DMS 273 treated with DMSO at 0.1 percent for 48 hours (cell line): ENCODE data around the gene PINLYP.

Source experiments
- DNase-seq: peaks from one replicate; lab custom pipeline; 2025; lab: John Stamatoyannopoulos, UW

Gene PINLYP

DNA sequence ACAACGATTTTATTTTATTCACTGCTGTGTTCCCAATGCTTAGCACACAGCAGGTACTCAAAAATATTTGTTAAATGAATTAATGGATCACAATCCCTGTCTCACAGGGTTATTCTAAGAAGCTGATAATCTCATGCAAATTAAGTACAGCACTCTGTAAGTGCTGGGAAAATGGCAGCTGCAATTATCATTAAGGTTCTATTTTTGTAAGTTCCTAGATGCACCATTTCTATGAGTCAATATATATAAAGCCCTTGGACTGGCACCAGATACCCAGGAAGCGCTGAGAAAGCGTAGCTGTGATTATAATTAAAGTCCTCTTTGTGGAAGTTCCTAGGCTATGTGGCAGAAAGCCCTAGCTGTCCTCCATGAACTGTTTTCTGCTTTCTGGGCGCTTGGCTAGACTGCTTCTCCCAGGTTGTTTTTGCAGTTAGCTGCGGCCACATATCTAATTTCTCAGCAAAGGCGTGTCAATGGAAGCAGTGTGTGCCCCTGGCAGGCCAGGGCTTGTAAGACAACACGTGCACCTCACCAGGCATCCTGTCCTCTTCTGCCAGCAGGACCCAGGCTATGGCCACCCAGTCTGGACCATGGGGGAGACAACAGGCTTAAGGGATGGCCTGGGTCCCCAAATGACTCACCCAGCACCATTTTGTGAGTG lies 31.1 kb downstream of the PINLYP start:
- DNase-seq: peak; percentile 25

DNA sequence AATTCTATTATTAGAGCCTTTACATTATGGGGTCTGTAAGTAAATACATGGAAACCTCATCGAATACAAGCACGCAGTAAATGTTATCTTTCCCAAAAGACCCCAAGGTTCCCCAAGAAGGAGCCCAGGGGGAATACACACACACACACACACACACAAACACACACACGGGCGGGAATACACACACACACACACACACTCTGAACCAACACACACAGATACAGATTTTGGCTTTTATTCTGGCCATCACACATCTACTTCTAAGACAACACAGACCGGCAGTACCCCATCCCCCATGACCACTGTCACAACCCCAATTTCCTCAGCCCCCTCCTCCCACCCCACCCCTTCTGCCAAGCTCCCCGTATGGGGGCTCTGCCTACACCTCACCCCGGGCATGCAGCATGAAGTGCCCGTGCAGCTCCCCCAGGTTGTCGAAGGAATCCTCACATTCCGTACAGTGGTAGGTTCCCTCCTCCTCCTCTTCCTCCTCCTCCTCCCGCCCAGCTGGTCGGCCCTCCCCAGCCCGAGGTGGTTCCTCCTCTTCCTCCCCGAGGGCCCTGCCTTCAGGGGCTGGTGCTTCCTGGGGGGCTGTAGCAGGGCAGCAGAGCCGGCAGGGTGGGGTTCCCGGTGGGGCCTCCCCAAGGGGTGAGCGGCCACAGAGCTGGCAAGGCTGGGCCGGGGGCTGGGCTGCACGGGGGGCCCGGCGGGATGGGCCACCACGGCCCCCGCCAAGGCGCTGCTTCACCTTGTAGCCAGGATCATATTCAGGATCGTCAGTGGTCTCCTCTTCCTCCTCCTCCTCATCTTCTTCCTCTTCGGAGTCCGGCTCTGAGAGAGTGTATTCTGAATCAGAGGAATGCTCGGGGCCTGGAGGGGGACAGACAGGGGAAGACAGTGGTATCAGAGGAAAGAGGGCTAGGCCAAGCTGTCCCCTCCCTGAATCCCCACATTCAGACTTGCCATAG lies 31.9 kb downstream of the PINLYP start:
- DNase-seq: no peak

DNA sequence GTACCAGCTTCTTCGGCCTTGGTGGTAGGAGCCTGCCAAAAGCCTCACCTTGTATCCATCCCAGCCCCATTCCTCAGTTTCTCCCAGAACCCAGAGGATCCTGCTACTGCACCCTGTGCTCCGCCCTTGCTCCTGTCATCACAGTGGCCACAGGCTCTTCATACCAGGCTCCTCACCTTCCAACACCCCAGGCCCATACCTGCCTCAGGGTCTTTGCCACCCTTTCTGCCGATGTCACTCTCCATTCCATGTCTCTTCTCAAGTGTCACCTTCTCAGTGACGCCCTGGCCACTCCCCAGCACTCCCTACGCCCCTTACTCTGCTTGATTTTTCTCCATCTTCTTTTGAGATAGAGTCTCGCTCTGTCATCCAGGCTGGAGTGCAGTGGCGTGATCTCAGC lies 34.3 kb downstream of the PINLYP start:
- no peak for DNase-seq

DNA sequence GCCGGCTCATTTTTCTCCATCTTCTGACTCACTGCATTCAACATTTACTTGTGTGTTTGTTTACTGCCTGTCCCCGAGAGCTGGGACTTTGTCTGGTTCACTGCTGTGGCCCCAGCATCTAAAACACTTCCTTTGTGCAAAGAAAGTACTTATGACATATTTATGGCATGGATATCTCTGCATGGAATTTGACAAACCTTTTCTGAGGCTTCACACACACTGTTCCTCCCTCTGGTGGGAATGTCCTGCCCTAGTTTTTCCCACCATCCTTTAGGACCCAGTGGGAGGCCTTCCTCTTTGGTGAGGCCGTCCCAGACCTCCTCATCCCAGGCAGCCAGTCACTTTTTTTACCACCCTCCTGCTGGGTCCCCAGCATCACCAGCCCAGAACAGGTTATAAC lies 34.9 kb downstream of the PINLYP start:
- DNase-seq: no peak

DNA sequence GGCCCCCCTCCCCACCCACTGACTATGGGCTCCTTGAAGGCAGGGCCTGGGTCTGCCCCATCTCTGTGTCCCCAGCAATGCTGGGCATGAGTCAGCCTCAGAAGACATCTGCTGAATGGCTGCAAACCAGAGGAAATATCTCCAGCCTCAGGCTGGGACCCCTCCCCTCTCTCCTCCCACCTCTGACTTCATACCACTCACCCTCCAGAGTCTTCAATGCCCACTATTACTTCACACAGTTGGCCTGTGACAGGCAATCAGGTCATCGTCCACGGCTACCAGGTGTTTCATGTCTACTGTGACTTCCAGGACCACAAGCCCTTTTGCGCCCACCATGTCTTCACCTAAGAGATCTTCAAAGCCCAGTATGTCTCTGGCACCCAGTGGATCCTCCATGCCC lies 36.2 kb downstream of the PINLYP start, which contains the start of gene SRRM5:
SRRM5 (plus strand) TSS at position 301 of the 400 bp plus-strand sequence; CDS start at position 335, 34 bp downstream.
- DNase-seq: no peak

DNA sequence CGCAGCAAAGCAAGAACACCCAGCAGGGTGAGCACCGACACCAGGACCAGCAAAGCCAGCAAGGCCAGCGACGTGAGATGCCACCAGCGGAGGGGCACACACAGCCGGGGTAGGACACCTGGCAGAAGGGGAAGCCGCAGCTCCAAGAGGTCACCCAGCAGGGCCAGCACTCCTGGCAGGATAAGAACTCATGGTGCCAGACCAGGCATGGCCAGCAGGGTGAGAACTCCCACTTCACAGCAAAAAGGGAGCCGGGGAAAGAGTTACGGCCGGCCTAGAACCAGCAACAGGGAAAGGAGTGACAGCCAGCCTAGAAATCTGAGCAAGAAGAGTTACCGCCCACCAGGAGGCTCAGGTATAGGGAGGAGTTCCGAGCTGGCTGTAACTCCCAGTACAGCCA lies 36.8 kb downstream of the PINLYP start:
- no peak for DNase-seq

DNA sequence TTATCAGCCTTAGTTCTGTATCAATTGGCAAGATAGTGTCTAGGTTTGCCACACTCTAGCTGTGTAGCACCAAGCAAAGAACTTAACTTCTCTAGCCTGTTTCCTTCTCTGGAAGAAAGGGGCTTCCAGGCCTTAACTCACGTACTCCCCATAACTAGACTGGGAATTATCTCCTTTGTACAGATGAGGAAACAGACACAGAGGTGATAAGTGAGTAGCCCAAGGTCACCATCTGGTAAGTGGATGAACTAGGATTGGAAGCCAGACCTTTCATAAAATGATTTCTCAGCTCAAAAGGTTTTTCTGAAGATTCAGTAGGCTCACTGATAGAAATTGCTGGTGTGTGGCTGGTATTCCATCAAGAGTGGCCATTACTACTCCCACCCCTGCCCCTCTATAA lies 40.7 kb downstream of the PINLYP start:
- DNase-seq: no peak

DNA sequence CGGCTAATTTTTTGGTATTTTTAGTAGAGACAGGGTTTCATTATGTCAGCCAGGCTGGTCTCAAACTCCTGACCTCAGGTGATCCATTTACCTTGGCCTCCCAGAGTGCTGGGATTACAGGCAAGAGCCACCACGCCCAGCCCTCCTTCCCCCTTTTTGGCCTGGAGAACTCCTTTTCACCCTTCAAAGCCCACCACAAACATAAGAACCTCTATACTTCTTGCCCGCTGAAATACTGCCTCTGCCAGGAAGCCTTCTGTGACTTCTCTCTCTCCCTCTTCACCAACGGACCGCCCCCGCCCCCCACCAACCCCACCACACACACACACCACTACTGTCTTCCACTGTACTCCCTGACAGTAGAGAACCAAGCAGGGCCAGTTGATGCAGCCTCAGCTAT lies 41.4 kb downstream of the PINLYP start:
- DNase-seq: no peak

DNA sequence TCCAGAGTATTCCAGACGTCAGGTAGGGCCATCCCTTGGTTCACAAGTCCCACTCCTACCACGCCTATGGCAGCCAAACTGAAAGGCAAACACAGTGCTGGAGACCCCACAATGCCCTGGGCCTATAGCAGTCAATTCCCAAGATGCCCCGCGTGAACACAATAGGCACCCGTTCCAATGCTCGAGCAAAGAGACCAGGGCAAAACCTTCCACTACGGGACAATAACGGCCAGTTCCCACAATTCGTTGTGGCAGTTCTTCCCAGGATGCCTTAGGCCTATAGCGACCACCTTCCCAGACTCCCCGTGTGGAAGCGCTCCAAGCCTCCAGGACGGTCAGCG lies 43.3 kb downstream of the PINLYP start:
- DNase-seq: no peak

DNA sequence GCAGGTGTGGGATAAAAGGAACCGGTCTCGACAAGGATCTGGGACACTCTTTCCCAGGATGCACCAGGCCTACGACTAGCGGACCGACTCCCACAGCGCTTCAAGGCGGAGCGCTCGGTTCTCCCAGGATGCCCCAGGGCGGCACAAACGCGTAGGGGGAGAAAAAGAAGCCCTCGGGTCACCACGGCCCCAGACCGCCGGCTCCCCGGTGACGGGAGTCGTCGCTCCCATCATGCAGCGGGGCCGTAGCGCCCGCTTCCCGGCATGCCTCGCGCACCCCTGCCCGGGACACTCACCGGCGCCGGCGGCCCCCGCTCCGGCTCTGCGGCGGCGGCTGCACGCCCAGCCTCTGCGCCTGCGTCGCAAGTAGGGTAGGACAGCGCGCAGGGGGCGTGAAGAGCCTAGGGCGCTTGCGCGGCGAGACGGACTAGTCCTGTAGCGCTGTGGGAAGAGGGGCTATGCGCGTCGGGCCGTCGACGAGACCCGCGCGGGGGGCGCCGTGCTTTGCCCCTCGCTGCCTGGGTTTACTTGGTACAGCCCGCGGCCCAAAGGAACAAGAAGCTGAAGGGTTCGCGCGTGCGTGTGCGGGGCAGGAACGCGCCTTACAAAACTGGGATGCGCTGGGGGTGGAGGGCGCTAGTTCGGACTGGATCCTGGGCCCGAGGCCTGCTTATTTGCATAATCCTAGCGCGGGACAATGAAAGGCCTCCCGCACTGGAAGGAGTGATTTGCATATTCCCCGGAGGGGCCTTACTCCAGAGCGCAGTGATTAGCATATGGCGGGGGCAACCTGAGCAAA lies 43.9 kb downstream of the PINLYP start, which contains the start of gene ZNF428:
ZNF428 (minus strand) TSS at position 368 of the 799 bp plus-strand sequence. CDS start 5,325 bp downstream, outside the sequence.
- DNase-seq: peak; percentile 81

DNA sequence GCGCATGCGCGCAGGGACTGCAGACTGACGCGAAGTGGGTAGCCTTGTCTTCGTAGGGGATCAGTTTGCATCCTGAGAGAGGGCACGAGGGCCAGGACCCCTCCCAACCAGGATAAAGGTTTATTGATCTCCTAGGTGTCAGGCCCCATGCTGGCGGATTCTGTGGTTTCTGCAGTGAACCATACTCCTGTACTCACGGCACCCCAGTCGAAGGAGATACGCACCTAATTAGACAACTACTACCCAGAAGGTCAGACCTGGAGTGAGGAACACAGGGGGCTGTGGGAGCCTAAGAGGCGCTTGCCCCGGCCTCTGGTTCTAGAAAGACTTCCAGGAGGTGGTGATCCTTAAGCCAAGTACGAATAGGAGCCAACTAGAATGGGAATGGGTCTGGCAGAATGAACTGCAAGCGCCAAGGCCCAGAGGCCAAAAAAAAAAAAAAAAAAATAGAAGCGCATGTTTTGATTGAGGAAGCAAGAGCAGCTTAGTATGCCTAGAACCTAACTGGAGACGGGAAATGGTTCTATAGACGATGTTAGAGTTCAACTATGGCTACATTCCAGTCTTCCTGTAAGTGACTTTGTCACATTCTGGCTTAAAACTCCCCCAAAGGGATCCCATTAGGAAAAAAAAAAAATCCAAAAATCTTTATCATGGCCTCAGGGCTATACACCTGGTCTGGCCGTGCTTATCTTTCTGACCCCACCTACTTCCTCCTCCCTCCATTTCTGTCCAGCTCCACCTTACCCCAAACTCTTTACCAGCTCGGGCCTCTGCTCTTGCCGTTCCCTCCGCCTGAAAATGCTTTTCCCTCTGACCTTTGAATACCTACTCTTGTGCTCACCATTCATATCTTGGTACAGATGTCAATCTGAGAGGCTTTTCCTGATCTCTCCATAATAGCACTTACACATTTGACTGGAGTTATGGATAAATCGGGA lies 44.7 kb downstream of the PINLYP start:
- DNase-seq: no peak

DNA sequence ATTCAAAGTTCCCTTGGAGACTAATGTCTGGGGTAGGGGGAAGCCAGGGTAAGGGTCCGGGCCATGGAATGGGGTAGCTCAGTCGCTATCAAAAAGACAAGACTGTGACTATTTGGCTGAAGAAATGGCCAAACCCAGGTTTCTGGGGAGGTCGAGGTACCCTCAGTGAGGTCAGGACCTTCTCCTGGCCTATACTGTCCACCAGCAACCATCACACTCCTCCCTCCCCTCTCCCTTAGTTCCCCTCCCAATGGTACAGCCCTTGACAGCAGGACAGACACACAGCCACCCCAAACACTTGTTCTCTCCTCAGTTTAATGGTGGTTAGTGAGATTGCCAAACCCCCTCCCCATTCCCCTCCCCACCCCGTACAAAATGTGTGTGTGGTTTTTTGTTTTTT lies 46.5 kb downstream of the PINLYP start:
- no peak for DNase-seq

DNA sequence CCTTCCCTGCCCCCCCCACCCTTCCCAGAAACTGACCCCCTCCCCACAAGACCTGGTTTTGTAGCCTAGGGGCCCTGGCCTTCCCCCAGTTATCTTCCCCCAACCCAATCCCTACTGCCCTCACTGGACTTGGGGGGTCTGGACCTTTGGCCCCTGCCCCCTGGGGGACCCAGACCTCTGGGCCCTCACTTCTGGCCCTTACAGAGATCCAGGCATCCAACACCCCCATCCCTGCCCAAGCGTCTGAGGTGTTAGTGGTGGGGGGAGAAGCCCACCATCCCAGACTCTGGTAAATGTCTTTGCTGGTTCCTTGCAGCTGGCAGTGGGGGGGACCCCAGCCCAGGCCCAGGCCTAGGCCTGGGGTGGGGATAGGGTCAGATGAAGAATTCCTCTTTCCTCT lies 47.4 kb downstream of the PINLYP start:
- DNase-seq: no peak

DNA sequence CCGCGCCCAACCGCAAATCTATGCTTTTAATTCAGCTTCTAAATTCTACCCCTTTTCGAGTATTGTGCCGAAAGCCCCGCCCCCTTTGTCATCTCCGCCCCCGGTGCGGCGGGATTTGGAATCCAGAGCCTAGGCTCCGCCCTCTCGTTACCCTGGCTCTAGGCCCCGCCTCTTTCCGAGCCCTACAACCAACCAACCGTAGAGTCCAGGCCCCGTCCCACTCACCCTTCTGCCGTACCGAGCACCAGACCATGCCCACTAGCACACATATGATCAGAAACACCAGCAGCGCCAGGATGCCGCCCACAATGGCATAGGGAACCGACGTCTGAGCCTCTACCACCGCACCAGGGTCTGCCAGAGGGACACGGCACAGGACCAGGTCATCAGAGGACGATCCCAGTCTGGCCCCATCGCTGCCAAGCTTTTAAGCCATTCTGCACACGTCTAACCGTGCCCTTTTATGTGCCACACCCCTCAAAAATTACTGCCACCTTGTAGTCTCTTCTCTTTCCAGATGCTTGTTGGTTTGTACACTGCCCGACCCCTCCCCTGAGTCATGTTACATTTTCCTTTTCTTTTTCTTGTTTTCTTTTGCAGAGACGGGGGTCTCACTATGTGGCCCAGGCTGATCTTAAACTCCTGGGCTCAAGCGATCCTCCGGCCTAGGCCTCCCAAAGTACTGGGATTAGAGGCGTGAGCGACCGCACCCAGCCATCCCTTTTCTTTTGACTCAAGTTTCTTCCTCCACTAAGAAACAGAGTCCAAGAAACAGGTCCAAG lies 48.5 kb downstream of the PINLYP start:
- DNase-seq: no peak

DNA sequence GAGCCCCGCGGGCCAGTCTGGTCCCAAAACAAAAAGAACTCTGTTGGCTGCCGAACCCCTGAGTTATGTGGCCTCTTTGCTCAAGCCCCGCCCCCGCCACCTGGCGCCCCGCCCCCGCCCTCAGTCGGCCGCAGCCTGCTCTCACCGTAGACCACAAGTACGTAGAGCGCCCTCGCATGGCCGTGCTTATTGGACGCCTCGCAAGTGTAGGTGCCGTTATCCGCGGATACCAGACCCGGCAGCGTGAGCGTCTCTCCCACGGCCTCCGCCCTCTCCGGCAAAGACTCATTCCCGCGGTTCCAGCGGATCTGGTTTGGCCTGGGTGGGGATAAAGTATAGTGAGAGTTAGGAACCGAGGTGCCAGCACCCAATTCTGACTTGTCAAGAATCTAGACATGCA lies 49.3 kb downstream of the PINLYP start:
- DNase-seq: no peak

DNA sequence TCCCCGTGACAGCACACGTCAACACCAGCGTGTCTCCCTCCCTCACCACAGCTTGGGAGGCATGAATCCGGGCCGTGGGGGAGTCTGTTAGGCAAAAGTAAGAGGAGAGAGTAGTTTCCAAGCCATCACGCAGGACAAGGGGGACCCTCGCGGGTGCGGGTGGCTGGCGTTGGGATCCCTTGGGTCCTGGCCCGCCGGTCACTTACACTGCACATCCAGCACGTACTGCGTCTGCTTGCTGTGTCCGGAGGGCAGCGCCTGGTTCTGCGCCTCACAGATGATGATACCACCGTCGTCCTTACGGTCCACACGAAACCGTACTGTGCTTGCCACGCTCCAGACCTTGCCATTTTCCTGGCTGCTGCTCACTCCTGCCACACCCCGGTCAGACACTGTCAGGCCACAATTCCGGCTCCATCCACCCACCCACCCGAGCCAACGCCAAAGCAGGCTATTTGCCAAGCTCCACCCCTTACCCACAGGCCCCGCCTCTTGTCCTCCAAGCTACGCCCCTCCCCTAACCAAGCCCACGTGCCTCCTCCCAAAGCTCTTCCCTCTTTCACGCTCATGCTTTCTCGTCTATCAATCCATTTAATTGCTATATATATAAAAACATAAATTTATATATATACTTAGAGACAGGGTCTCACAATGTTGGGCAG lies 50.4 kb downstream of the PINLYP start:
- DNase-seq: no peak

DNA sequence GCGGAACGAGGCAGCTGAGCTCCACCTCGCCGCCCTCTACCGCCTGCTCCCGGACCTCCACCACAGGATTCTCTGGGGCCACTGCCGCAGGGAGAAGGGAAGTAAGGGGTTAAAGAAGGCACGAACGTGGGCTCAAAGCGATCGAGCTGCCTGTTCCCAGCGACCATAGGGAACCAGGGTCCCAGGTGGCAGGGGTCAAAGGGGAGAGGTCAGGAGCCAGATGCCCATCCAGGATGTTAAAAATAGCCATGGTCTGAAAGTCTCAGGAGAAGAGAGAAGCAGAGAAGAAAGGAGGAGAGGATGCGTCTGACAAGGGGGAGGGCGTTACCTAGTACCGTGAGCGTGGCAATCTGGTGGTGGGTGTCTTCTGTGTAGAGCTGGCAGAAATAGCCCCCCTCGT lies 51.2 kb downstream of the PINLYP start:
- no peak for DNase-seq

DNA sequence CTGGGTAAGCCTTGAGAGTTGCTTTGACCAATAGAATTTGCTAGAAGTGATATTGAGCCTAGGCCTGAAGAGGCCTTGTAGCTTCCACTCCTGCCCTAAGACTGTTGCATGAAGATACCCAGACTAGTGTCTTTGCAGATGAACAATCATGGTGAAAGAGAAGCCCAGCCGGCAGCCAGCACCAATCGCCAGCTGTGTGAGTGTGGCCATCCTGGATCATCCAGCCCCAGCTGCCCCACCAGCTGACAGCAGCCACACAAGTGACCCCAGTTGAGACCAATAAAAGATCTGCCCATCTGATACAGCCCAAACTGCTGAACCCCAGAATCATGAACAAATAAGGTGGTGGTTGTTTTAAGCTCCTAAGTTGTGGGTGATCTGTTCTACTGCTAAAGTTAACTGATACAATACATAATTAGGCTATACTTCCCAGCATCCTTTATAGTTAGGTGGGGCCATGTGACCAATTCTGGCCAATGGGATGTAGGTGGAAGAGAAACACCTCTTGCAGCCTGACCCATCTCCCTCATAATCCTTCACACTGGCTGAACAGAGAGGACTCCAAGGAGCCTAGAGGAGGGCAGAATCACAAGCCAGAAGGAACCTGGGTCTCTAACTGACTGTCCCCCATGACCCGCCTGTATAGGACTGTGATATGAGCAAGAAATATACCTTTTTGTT lies 53.2 kb downstream of the PINLYP start:
- no peak for DNase-seq

DNA sequence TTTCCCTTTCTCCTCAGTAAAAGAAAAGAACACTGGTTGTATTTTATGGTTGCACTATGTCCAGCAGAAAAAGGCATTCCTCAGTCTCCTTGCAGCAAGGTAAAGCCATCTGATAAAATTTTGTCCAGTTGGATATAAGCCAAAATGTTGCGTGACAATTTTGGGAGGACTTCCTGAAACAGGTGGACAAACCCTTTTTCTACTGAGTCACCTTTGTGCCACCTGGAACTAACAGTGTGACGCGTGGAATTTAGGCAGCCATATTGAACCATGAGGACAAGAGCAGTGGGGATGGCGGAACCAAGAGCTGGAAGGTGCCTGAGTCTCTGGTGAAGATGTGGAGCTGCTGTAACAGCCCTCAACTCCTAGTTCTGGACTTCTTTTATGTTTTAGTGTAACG lies 55.9 kb downstream of the PINLYP start:
- no peak for DNase-seq
